ENCODE data around the gene SLIRP. TPM values are rescaled to one million over a fixed set of nuclear protein-coding genes. Genes with fewer than 3 reads are reported as not detected.

The SLIRP gene
- total RNA-seq, 1 donor from 2014 or later, result 200 TPM

GRCh38 chr14:77763316-77763715, 55.4 kb downstream of the SLIRP start:
- Histone ChIP-seq H3K9ac (ENCODE audit: low read length) (no peak overlapping the region), H3K4me1 (ENCODE audit: insufficient read depth, low read length) (peaks cover 10% of the 10 kb centered on the region), H3K4me2 (ENCODE audit: low read length) (no peak overlapping the region), H3K4me3 (ENCODE audit: insufficient read depth, low read depth, low read length) (no peak overlapping the region), H2AFZ (ENCODE audit: low read depth, low read length) (no peak overlapping the region), H3K9me3 (ENCODE audit: insufficient read depth, low read depth, low read length) (no peaks in the 10 kb centered on the region), H3K36me3 (ENCODE audit: insufficient read depth, low read length) (no peaks in the 10 kb centered on the region), H3K79me2 (ENCODE audit: insufficient read depth, low read length) (peaks cover 26% of the 10 kb centered on the region), H3K27me3 (ENCODE audit: insufficient read depth, low read length) (no peaks in the 10 kb centered on the region), H4K20me1 (ENCODE audit: insufficient read depth, low read length) (peaks cover 21% of the 10 kb centered on the region), H3K27ac (ENCODE audit: low read depth, low read length) (no peak overlapping the region)
- TF ChIP-seq CTCF (IDR thresholded peaks at IDR 0.05; ENCODE audit: insufficient read depth, low read depth, low read length) (no peak), EZH2 (IDR thresholded peaks at IDR 0.05; ENCODE audit: insufficient read depth, low read length) (no peak)
- FAIRE-seq (no peak), DNase-seq (ENCODE audit: low read depth) (no peak)
- Mint-ChIP-seq H3K27ac (ENCODE audit: unreplicated experiment) (no peak overlapping the region), H3K4me1 (ENCODE audit: low read depth, unreplicated experiment) (peaks cover 4% of the 10 kb centered on the region), H3K36me3 (ENCODE audit: low read depth, unreplicated experiment) (no peaks in the 10 kb centered on the region), H3K9me3 (ENCODE audit: unreplicated experiment) (no peaks in the 10 kb centered on the region), H3K4me3 (ENCODE audit: unreplicated experiment) (no peak overlapping the region), H3K27me3 (ENCODE audit: low read depth, unreplicated experiment) (no peaks in the 10 kb centered on the region)

GRCh38 chr14:77763978-77764377, 56.1 kb downstream of the SLIRP start:
- H3K4me3 Mint-ChIP-seq (ENCODE audit: unreplicated experiment), result no peak overlapping the region
- Histone ChIP-seq H3K4me3 (ENCODE audit: insufficient read depth, low read depth, low read length) (no peak overlapping the region), H3K9me3 (ENCODE audit: insufficient read depth, low read depth, low read length) (no peaks in the 10 kb centered on the region), H3K27me3 (ENCODE audit: insufficient read depth, low read length) (no peaks in the 10 kb centered on the region), H3K9ac (ENCODE audit: low read length) (no peak overlapping the region), H3K4me2 (ENCODE audit: low read length) (no peak overlapping the region), H4K20me1 (ENCODE audit: insufficient read depth, low read length) (peaks cover 14% of the 10 kb centered on the region), H3K27ac (ENCODE audit: low read depth, low read length) (no peak overlapping the region), H3K79me2 (ENCODE audit: insufficient read depth, low read length) (peaks cover 19% of the 10 kb centered on the region), H3K4me1 (ENCODE audit: insufficient read depth, low read length) (peaks cover 10% of the 10 kb centered on the region), H3K36me3 (ENCODE audit: insufficient read depth, low read length) (no peaks in the 10 kb centered on the region), H2AFZ (ENCODE audit: low read depth, low read length) (no peak overlapping the region)
- FAIRE-seq (no peak), DNase-seq (ENCODE audit: low read depth) (no peak)
- no peaks in the 10 kb centered on the region for H3K9me3 Mint-ChIP-seq (ENCODE audit: unreplicated experiment)
- H3K27me3 Mint-ChIP-seq (ENCODE audit: low read depth, unreplicated experiment), result no peaks in the 10 kb centered on the region
- no peak overlapping the region for H3K27ac Mint-ChIP-seq (ENCODE audit: unreplicated experiment)
- H3K36me3 Mint-ChIP-seq (ENCODE audit: low read depth, unreplicated experiment), result no peaks in the 10 kb centered on the region
- no peak for TF ChIP-seq EZH2 (IDR thresholded peaks at IDR 0.05; ENCODE audit: insufficient read depth, low read length)
- no peak for TF ChIP-seq CTCF (IDR thresholded peaks at IDR 0.05; ENCODE audit: insufficient read depth, low read depth, low read length)
- H3K4me1 Mint-ChIP-seq (ENCODE audit: low read depth, unreplicated experiment), result peaks cover 4% of the 10 kb centered on the region

Other genes starting within 250 kb of the SLIRP start
- gene ISM2, start 209.3 kb upstream of the SLIRP start, total RNA-seq, result 0.39 and 0.50 TPM in 2 replicates
- gene SPTLC2, start 91.5 kb upstream of the SLIRP start, total RNA-seq, result 51.2 and 55.9 TPM in 2 replicates
- gene ALKBH1, start 80 bp upstream of the SLIRP start, total RNA-seq, result 13.2 and 15.2 TPM in 2 replicates
- gene SNW1, start 53.1 kb downstream of the SLIRP start, total RNA-seq, result 72.9 and 78.3 TPM in 2 replicates
- 5.8 and 6.6 TPM in 2 replicates for gene ADCK1, start 92.0 kb downstream of the SLIRP start, total RNA-seq